HFFc6 (cell line): ENCODE results near the gene ALAS1. TPM values are rescaled to one million over a fixed set of nuclear protein-coding genes. Genes with fewer than 3 reads are reported as not detected.

Experiments
- DNase-seq: peaks from one replicate; pipeline ENCODE4 v3.0.0-alpha.2; 2018
- H3K27ac Mint-ChIP-seq: 2 replicates; pipeline ENCODE4 v1.8.0; 2020; ENCODE audit warnings: mild to moderate bottlenecking, mixed read lengths
- H3K27me3 Mint-ChIP-seq: 2 replicates; pipeline ENCODE4 v1.8.0; 2021; ENCODE audit warnings: mild to moderate bottlenecking, moderate library complexity, mixed read lengths; ENCODE audit not compliant: insufficient read depth
- H3K36me3 Mint-ChIP-seq: 2 replicates; pipeline ENCODE4 v1.8.0; 2021; ENCODE audit warnings: low read depth, mixed read lengths
- H3K4me1 Mint-ChIP-seq: 2 replicates; pipeline ENCODE4 v1.8.0; 2020; ENCODE audit warnings: low read depth, mixed read lengths
- H3K4me3 Mint-ChIP-seq: 2 replicates; pipeline ENCODE4 v1.8.0; 2020; ENCODE audit warnings: mild to moderate bottlenecking, moderate library complexity, mixed read lengths
- H3K9me3 Mint-ChIP-seq: 2 replicates; pipeline ENCODE4 v1.8.0; 2020; ENCODE audit warnings: mild to moderate bottlenecking, mixed read lengths
- CTCF ChIP-seq: fragments of 200-600 bp; sonication (generic); IDR thresholded peaks from 2 replicates; pipeline ENCODE4 v1.5.0; 2021; ENCODE audit warnings: antibody characterized with exemption, mild to moderate bottlenecking
- total RNA-seq, 6 experiments: library from RNA; stranded (reverse); fragmentation: NEBNext Ultra II Directional; extraction: Animal tissue kit (Norgen Biotek cat#: 25700); gene quantifications; 2 replicates in 1 of 6; 3 replicates in 5 of 6; pipeline ENCODE4 v1.2.3, GENCODE V29; 2021

ALAS1 gene
- total RNA-seq, 6 experiments from 2014 or later: 31.5 to 39.1 (median 35.1) TPM

GRCh38 chr3:52202384-52203077 lies 4.6 kb downstream of the ALAS1 start:
- Mint-ChIP-seq H3K27ac (no peak overlapping the region), H3K4me3 (no peak overlapping the region), H3K9me3 (no peaks in the 10 kb centered on the region), H3K27me3 (peaks cover 4% of the 10 kb centered on the region), H3K36me3 (peaks cover 53% of the 10 kb centered on the region), H3K4me1 (peaks cover 27% of the 10 kb centered on the region)
- TF ChIP-seq CTCF: no peak
- DNase-seq: no peak

- no peak overlapping the region for H3K4me3 Mint-ChIP-seq
- no peak for TF ChIP-seq CTCF
- no peaks in the 10 kb centered on the region for H3K9me3 Mint-ChIP-seq
- peaks cover 21% of the 10 kb centered on the region for H3K4me1 Mint-ChIP-seq
- H3K27ac Mint-ChIP-seq: no peak overlapping the region
- peaks cover 58% of the 10 kb centered on the region for H3K36me3 Mint-ChIP-seq
- no peaks in the 10 kb centered on the region; the same call in 1 of the 2 replicates for H3K27me3 Mint-ChIP-seq
- no peak for DNase-seq
Observed at GRCh38 chr3:52203701-52204100, 5.7 kb downstream of the ALAS1 start.

GRCh38 chr3:52204337-52205073 lies 6.5 kb downstream of the ALAS1 start:
- Mint-ChIP-seq H3K9me3 (no peaks in the 10 kb centered on the region), H3K27me3 (no peaks in the 10 kb centered on the region; the same call in 1 of the 2 replicates), H3K27ac (no peak overlapping the region), H3K4me3 (no peak overlapping the region), H3K36me3 (peaks cover 58% of the 10 kb centered on the region), H3K4me1 (peaks cover 13% of the 10 kb centered on the region)
- no peak for TF ChIP-seq CTCF
- DNase-seq: no peak

DNA sequence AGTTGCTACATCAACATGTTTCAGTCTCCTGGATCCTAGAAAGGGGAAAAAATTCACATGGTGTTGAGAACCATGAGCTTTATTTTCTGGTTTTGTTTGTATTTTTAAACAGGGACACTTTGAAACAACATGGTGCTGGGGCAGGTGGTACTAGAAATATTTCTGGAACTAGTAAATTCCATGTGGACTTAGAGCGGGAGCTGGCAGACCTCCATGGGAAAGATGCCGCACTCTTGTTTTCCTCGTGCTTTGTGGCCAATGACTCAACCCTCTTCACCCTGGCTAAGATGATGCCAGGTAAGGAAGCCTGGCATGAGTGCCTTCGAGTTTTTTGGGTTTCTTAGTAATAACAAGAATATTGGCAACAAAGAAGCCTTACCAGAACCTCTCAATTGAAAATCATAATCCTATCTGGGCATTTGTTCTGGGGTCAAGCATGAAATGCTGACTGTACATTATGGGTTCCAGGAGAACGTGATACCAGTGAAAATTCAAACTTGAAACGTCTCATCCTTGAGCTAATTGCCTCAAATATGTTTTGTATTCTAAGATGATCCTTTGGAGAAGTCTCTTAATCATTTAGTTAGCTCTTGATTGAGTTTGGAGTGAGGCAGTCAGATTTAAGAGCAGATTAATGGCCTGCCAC lies 7.9 kb downstream of the ALAS1 start:
- Mint-ChIP-seq H3K9me3 (no peaks in the 10 kb centered on the region), H3K4me3 (no peak overlapping the region), H3K27ac (no peak overlapping the region), H3K27me3 (no peaks in the 10 kb centered on the region; the same call in 1 of the 2 replicates), H3K36me3 (peaks cover 59% of the 10 kb centered on the region), H3K4me1 (peaks cover 11% of the 10 kb centered on the region)
- no peak for TF ChIP-seq CTCF
- no peak for DNase-seq

GRCh38 chr3:52208556-52208955 lies 10.6 kb downstream of the ALAS1 start:
- no peak overlapping the region for H3K4me3 Mint-ChIP-seq
- no peak overlapping the region for H3K27ac Mint-ChIP-seq
- TF ChIP-seq CTCF: no peak
- no peaks in the 10 kb centered on the region for H3K9me3 Mint-ChIP-seq
- H3K27me3 Mint-ChIP-seq: no peaks in the 10 kb centered on the region; the same call in 1 of the 2 replicates
- DNase-seq: no peak
- H3K4me1 Mint-ChIP-seq: peaks cover 8% of the 10 kb centered on the region; the same call in 1 of the 2 replicates
- H3K36me3 Mint-ChIP-seq: peaks cover 47% of the 10 kb centered on the region
